GM12892 (cell line): ENCODE measurements around the gene CT45A7.
"Not testable (repeated sequence)": the region's sequence is repeated elsewhere in the genome, so short reads cannot be mapped to it uniquely, and the experiment has no call there.

Experiments used
- POLR2A ChIP-seq: IDR thresholded peaks from 2 replicates; pipeline ENCODE4 v1.6.1; 2011; ENCODE audit warnings: low read depth, low read length, control low read depth
- POLR2AphosphoS5 ChIP-seq: IDR thresholded peaks from 2 replicates; pipeline ENCODE4 v1.6.1; 2011; ENCODE audit warnings: low read depth, low read length, control low read depth

DNA sequence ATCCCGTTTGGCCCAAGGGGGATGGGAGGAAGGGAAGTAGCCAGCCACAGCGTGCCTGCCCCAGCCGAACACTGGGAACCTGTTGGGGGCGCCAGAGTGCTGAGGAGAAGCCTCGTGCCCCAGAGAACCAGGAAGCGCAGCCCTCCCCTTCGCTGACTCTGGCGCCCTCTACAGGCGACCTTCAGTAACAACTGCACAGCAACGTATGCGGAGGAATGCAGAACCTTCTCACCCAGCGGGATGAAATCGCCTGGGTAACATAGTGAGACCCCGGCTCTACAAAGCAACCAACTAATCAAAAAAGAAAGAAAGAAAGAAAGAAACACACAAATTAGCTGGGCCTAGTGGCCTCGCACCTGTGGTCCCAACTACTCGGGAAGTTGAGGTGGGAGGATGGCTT is 51.7 kb downstream of the CT45A7 start, which contains the start of gene CT45A5:
- TF ChIP-seq POLR2A, POLR2AphosphoS5: not testable (repeated sequence)
